Measurements from ENCODE around the gene MB21D2.
"Not testable (repeated sequence)": the region's sequence is repeated elsewhere in the genome, so short reads cannot be mapped to it uniquely, and the experiment has no call there.

MB21D2 gene, protein sequence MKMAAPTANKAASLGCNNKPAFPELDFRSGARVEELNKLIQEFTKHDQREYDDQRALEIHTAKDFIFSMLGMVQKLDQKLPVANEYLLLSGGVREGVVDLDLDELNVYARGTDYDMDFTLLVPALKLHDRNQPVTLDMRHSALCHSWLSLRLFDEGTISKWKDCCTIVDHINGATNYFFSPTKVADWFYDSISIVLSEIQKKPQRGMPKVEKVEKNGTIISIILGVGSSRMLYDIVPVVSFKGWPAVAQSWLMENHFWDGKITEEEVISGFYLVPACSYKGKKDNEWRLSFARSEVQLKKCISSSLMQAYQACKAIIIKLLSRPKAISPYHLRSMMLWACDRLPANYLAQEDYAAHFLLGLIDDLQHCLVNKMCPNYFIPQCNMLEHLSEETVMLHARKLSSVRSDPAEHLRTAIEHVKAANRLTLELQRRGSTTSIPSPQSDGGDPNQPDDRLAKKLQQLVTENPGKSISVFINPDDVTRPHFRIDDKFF

DNA sequence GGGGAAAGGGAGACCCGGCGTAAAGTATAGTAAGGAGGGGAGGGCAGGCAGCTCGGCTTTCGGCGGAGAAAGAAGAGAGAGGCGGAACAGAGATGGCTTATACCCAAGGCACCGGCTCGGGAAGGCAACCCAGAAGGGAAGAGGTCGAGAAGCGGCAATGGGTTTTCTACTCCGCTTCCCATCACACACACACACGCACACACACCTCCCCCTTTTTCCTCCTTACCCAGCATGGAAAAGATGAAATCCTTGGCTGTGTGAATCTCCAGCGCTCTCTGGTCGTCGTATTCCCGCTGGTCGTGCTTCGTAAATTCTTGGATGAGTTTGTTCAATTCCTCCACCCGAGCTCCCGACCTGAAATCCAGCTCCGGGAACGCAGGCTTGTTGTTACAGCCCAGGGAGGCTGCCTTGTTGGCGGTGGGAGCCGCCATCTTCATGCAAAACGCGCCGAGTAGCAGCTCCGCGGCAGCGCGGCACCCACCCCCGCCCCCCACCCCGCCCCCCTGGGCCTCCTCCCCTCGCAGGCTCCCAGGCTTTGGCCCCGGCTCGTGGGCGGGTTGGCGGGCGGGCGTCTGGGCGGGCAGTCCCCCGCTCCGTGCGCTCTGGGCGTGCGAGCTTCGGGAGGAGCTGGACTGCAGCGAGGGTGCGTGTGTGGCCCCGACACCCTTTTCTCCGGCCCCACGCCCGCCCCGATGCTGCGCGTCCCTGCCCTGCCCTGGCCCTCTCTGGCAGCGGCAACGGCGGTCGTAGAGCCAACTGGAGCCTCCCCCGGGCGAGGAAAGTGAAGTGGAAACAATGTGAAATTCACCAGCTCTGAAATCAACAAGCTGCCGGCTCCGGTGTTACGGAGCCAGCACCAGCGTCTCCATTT lies at the start of gene MB21D2:
MB21D2 (minus strand) TSS at position 453 of the 871 bp plus-strand sequence; CDS start at position 437, 16 bp downstream.
- peak; percentile 95 for DNase-seq (ENCODE audit: low spot score)

DNA sequence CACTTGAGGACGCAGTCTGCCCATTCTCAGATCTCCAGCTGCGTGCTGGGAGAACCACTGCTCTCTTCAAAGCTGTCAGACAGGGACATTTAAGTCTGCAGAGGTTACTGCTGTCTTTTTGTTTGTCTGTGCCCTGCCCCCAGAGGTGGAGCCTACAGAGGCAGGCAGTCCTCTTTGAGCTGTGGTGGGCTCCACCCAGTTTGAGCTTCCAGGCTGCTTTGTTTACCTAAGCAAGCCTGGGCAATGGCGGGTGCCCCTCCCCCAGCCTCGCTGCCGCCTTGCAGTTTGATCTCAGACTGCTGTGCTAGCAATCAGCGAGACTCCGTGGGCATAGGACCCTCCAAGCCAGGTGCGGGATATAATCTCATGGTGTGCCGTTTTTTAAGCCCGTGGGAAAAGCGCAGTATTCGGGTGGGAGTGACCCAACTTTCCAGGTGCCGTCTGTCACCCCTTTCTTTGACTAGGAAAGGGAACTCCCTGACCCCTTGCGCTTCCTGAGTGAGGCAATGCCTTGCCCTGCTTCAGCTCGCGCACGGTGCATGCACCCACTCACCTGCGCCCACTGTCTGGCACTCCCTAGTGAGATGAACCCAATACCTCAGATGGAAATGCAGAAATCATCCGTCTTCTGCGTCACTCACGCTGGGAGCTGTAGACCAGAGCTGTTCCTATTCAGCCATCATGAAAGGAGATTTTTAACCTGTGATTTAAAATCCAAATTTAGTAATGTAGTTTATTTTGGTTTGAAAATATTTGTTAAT lies 47.5 kb upstream of the MB21D2 start:
- not testable (repeated sequence) for DNase-seq (ENCODE audit: low spot score)

DNA sequence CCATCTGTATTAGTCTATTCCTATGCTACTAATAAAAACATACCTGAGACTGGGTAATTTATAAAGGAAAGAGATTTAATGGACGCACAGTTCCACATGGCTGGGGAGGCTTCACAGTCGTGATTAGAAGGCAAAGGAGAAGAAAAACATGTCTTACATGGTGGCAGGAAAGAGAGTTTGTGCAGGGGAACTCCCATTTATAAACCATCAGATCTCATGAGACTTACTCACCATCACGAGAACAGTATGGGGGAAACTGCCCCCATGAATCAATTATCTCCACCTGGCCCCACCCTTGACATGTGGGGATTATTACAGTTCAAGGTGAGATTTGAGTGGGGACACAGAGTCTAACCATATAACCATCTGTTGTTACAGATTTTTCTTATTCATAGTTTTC lies 42.1 kb upstream of the MB21D2 start:
- DNase-seq (ENCODE audit: low spot score), result no peak

DNA sequence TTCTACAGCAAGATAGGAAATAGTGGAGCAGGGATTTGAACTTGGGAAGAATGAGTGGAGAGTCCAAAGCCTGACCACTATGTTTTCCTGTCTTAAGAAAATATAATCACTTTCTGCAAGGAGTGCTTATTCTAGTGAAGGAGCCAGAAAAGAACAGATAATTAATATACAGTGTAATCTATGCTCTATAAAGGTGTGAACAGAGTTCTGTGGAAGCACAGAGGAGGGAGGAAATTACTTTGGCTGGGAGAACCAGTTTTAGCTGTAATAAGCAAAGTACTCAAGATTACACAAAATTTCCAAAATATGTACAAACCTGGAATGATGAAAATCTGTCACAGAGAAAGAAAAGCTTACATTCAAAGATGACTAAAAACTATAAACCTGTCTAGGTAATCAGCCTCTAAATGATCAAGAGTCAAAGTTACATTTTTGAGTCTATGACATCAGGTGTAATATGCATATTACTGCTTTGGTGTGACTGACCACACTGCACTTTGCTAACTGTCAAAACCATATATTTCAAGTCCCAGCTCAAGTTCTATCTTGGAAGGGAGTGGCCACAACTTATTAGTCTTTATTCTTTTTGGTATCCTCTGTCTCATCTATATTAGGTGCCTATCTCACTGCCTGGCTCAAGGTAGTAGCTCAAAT lies 40.7 kb upstream of the MB21D2 start:
- DNase-seq (ENCODE audit: low spot score), result no peak

DNA sequence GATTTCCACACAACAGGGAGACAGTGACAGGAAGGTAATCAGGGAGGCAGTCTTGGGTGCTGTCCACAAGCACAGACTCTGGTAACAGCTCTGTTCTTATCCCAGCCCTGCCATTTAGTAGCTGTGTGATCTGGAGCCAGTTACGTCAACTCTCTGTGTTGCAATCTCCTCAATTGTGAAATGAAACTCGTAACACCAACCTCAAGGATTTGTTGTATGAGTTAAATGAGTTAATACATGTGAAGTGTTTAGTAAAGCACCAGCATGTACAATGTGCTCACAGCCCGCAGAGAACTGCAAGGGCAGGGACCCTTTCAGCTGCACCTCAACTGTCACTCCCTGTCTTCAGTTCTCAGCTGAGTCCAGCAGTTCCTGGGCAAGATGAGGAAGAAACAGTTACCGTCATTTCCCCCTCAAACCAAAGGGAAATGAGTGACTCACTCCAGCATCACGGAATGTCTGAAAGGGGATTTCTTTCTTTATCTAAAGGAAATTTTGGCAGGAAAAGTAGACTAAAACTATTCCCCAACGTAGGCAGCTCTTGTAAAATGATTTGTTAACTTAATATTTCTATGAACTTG lies 39.9 kb upstream of the MB21D2 start:
- peak; percentile 82 for DNase-seq (ENCODE audit: low spot score)

DNA sequence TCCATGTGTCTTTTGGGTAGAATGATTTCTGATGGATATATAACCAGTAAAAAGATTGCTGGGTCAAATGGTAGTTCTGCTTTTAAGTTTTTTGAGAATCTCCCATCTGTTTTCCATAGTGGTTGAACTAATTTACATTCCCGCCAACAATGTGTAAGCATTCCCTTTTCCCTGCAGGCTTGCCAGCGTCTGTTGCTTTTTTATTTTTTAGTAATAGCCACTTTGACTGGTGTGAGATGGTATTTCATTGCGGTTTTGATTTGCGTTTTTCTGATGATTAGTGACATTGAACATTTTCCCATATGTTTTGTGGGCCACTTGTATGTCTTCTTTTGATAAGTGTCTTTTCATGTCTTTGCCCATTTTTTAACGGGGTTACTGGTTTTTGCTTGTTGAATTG lies 36.3 kb upstream of the MB21D2 start:
- DNase-seq (ENCODE audit: low spot score), result no peak

DNA sequence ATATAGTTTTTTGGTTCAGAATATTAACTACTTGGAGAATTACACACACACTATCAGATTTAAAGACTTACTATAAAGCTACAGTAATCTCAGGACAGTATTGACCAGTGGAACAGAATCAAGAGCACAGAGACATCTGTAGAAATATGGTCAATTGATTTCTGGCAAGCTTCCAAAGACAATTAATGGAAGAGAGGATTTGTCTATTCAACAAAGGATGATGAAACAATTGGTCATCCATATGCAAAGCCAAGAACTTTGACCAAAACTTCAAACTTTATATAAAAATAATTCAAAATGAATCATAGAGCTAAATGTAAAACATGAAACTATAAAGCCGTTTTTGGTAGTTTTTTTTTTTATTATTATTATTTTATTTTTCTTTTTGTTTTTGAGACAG lies 29.8 kb upstream of the MB21D2 start:
- DNase-seq (ENCODE audit: low spot score), result no peak

DNA sequence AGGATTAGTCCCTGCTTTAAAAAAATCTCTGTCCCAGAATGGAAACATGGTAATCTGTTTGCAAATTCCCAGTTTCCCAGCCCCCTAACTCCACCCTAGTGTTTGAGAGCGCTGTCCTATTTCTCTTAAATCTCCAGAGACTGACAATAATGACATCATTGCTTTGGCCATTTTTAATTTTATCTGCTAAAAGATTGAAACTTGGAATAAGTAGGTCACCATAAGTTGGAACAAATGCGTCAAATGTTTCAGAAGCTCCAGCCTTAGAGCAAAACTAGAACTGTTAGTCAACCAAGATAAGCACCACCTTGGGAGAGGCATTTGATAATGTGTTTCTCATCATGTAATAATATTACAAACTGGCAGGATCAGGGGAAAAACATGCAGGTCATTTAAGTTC lies 25.7 kb upstream of the MB21D2 start:
- DNase-seq (ENCODE audit: low spot score), result no peak

DNA sequence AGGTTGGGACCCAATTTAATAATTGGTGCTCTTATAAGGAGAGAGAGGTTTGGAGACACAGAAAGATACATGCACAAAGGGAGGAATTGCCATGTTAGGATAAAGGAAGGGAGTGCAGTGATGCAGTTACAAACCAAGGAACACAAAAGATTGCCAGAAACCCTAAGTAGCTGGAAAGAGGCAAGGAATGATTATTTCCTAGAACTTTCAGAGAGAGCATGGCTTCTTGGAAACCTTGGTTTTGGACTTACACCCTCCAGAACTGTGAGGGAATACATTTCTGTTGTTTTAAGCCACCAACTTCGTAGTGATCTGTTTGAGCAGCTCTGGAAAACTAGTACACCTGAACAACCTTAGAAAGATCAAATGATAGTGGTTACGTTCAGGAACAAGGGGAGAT lies 25.0 kb upstream of the MB21D2 start:
- no peak for DNase-seq (ENCODE audit: low spot score)

DNA sequence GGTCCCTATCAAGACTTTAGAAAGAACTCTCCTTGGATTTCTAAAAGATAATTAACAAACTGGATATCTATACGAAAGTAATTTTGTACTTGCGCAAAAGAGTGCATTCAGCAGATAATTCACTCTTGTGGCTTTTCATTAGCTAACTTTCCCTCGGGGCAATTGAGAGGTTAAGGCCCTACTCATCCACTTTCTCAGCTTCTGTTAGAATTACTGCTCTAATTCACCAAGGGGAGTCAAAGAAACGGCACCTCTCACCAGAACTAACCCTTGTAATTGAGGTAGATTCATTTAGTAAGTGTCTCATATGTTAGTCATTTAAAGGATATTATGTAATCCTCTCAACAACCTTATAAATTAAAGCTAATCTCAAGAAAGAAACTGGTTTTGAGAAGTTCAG lies 22.5 kb upstream of the MB21D2 start:
- DNase-seq (ENCODE audit: low spot score), result no peak

DNA sequence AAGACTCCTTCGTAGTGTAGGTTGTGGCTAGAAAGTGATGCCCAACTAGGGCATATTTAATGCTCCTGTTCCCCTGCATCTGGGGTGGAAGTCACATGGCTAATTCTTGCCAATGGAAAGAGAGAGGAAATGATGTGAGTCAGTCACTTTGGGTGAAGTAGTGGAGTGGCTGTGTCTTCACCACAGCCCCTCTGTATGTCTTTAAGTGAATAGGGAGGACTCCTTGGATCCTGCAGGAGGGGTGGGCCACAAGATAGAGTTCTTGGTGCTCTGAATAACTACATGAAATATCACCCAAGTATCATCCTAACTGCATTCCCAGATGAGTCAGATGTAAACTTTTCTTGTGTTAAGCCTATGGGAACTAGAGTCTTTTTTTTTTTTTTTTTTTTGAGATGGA lies 17.8 kb upstream of the MB21D2 start:
- DNase-seq (ENCODE audit: low spot score), result no peak

DNA sequence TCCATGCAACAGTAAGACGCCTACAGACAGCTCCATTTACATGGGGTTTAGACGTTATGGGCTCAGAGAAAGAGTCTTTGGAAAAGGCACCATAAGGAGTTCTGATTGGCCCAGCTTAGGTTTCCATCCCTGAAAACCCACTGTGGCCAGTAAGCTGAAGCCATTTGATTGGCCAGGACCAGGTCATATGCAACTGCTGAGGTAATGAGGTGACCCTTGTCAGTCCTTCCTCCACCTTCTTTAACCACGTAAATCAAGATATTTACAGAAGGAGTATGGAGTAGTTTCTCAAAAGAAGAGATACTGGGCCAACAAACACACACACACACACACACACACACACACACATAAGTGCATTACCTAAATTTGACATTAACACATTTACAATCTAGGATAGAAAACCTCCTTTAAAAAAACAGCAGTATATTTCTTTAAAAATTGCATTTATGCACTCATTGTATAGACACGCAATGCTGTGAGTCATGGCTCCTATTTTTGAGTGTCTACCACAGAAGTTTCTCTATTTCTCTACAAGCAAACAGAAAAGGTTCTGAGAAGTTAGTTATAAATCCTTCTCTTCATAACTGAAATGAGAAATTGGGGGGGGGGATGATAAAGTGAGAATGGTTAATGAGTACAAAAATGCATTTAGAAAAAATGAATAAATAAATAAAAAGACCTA lies 16.3 kb upstream of the MB21D2 start:
- no peak for DNase-seq (ENCODE audit: low spot score)

DNA sequence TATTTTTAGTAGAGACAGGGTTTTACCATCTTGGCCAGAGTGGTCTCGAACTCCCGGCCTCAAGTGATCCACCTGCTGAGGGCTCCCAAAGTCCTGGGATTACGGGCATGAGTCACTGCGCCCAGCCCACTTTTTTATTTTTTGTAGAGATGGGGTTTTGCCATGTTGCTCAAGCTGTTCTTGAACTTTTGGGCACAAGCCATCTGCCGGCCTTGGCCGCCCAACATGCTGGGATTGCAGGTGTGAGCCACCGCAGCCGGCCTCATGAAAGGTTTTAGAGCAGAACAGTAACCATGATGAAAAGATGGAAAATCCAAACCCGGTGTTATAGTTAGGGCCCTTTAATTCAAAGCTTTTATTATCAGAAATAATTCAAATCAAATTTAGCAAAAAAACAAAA lies 15.6 kb upstream of the MB21D2 start:
- no peak for DNase-seq (ENCODE audit: low spot score)

DNA sequence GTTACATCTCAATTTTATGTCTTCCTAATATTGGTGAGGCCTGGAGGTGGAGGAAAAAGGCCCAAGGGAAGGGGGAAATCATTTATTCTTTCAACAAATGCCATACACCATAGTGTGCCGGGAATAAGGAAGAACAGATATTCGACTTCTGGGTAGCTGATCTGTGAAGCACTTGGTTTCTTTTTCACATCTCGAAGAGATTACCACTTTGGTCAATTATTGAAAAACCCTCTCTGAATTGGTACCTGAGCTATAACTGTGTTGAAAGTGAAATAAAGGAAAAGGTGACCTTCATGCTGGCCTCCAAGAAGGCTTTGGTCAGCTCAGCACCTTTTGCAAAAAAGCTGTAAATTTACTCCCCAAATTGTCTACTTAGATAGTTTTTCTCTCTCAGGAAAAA lies 14.2 kb upstream of the MB21D2 start:
- DNase-seq (ENCODE audit: low spot score), result no peak

DNA sequence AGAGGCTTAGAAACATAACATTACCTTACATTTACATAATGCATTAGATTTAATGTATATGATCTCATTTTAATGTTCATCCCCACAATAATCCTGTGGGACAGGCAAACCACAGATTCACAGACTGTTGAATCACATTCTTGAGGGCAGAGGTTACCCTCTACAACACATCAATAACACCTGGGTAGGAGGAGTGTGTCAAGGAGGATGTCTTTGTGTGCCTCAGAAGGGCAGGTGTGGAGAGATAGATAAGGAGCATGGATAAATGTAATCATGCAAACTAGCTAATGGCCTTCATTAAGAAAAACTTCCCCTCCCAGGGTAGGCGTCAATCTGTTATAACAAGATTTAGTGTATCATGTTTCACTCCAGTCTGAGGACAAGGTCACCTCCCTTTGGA lies 12.9 kb upstream of the MB21D2 start:
- DNase-seq (ENCODE audit: low spot score), result no peak

DNA sequence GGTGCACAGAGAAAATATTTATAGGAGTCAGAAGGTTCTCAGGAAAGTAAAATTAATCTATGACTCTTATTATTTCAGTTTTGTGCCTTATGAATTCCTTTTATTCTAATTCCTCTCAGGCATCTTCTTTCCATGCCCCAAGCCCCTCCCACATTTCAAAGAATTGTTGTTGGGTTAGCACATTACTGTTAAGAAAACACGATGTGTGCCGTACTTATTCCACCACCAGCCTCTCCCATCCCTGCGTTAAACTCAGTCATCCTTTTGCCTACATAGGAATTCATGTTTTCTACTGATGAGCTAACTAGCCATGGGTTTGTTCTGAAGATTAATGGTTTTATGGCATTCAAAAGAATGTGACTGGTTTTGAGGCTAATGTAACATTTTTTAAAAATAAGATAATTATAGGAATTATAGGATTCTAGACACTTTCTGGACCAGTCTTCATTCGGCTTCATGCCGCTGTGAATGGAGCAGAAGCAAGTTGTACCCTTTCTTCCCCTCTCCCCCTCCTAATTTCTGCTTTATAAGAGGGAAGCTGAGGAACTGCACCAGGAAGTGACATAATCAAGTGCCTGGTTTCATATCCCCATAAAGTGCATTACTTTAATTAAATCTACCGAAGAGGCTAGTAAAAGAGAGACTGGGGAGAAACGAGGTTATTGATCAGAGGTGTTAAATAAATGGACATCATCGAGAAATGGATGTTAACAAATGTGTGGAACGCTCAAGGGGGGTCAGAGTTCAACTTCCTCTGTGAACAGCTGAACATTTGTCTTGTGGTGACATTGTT lies 12.3 kb upstream of the MB21D2 start:
- no peak for DNase-seq (ENCODE audit: low spot score)

DNA sequence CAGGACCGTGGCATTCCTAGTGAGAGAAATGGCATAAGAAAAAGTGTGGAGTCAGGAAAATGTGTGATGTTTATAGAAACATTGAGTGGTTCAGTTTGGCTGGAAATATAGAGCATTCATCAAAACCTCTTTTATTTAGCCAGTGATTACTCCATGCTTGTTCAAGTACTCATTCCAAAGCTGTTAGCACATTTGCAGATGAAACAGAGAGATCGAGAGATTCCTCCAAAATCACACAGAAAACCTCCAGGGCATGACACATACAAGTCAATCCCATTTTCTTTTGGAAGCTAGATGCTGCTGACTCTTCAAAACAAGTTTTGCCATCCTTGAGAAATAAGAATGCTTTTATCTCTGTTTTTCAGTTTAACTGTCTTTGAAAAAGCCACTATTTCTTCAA lies 11.5 kb upstream of the MB21D2 start:
- DNase-seq (ENCODE audit: low spot score), result peak; percentile 28

DNA sequence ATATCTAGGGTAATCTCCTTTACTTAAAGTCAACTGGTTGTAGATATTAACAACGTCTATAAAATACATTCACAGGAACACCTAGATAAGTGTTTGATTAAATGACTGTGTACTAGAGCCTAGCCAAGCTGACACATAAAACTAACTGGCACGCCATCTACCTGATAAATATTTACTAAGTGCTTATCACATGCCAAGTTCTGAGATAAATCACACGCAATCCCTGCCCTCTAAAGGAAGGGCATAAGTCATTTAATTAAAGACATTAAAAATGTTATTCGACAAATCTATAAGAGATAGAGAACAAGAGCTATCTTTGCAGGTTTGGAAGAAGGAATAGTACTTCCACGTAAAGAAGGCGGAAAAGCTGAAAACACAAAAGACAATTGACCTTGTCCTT lies 11.1 kb upstream of the MB21D2 start:
- DNase-seq (ENCODE audit: low spot score), result no peak

DNA sequence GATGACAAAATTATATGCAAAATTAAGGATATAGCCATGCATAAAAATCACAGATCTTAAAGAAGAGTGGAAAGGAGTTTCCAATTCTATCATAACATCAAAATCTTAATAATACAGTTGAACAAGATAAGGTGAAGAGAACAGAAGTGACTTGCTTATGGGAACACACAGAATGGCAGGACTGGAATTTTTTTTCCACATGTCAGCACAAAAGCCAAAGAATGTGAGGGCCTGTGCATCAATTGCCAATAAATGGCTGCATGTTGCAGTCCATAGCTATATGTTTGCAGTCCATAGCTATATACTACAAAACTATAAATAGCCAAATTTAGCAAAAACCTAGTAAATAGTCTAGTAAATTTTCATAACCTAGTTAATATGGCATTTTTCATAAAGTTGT lies 10.4 kb upstream of the MB21D2 start:
- DNase-seq (ENCODE audit: low spot score), result no peak

DNA sequence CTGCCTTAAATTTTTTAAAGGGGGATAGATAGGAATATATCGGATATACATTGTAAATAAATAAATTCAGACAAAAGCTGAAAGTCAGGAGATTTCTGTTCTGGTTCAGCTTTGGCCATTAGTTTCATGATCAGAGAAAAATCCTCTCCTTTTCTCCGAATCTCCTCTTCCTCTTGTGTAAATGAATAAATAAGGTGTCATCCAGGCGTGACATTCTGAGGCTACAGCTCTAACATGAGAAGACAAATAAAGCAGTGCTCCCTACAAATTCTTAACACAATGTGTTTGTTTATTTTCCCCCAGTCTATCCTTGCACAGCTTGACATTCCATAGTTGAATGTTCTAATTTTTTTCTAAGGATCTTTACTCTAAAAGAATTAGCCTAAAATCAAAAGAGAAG lies 9.4 kb upstream of the MB21D2 start:
- no peak for DNase-seq (ENCODE audit: low spot score)

All from AG20443 (cell line).